H54 (cell line): ENCODE measurements around the gene TIE1.
A peak's percentile ranks its signal among the peaks of the same experiment; 100 is the strongest.

Experiments used
- DNase-seq: peaks from one replicate; pipeline ENCODE4 v3.0.0; 2011; ENCODE audit warnings: low spot score, mixed read lengths; ENCODE audit not compliant: insufficient read length
- FAIRE-seq: peaks from 3 replicates; lab custom pipeline; 2011; peaks lifted over from hg19 to GRCh38; lab: Jason Lieb, UNC
- POLR2A ChIP-seq: IDR thresholded peaks from 2 replicates; pipeline ENCODE4 v1.6.1; 2011; ENCODE audit warnings: low read depth, mild to moderate bottlenecking, low read length

The TIE1 gene

GRCh38 chr1:43306688-43307457 is 6.1 kb downstream of the TIE1 start:
- no peak for TF ChIP-seq POLR2A
- no peak for DNase-seq
- no peak for FAIRE-seq

- DNase-seq = no peak
- FAIRE-seq = no peak
- no peak for TF ChIP-seq POLR2A
Measured at GRCh38 chr1:43307458-43308158, 6.8 kb downstream of the TIE1 start.

GRCh38 chr1:43308635-43309404 is 8.0 kb downstream of the TIE1 start:
- FAIRE-seq (no peak), DNase-seq (no peak)
- no peak for TF ChIP-seq POLR2A

- FAIRE-seq (peak; percentile 15), DNase-seq (peak; percentile 80)
- no peak for TF ChIP-seq POLR2A
Measured at GRCh38 chr1:43309405-43310025, 8.7 kb downstream of the TIE1 start.

GRCh38 chr1:43311521-43311920 is 10.7 kb downstream of the TIE1 start:
- no peak for FAIRE-seq
- DNase-seq = no peak
- no peak for TF ChIP-seq POLR2A

- FAIRE-seq = no peak
- no peak for TF ChIP-seq POLR2A
Measured at GRCh38 chr1:43312212-43312623, 11.4 kb downstream of the TIE1 start.

GRCh38 chr1:43312663-43313515 is 12.1 kb downstream of the TIE1 start:
- no peak for FAIRE-seq
- DNase-seq = no peak
- no peak for TF ChIP-seq POLR2A

More at GRCh38 chr1:43312212-43312623, 11.4 kb downstream of the TIE1 start:
- no peak for DNase-seq

GRCh38 chr1:43313771-43314170 is 13.0 kb downstream of the TIE1 start:
- no peak for TF ChIP-seq POLR2A
- FAIRE-seq (no peak), DNase-seq (no peak)

GRCh38 chr1:43314233-43314632 is 13.5 kb downstream of the TIE1 start:
- FAIRE-seq (no peak), DNase-seq (no peak)
- no peak for TF ChIP-seq POLR2A

- DNase-seq (no peak), FAIRE-seq (no peak)
- no peak for TF ChIP-seq POLR2A
Measured at GRCh38 chr1:43315481-43315880, 14.7 kb downstream of the TIE1 start.

- no peak for FAIRE-seq
Measured at GRCh38 chr1:43315963-43316737, 15.4 kb downstream of the TIE1 start.

More at GRCh38 chr1:43315963-43316737, 15.4 kb downstream of the TIE1 start:
- TF ChIP-seq POLR2A = no peak
- DNase-seq = no peak
